DND-41 (cell line): ENCODE data around the gene RPS18.

Experiments
- ATAC-seq: fragments of 200-7000 bp; cut with Tn5 transposase; 3 replicates; pipeline ENCODE4 v1.9.1; 2021; ENCODE audit warnings: low read depth; ENCODE audit not compliant: insufficient read depth
- DNase-seq: peaks from one replicate; pipeline ENCODE4 v3.0.0-alpha.2; 2020
- H2AFZ ChIP-seq: 2 replicates; pipeline ENCODE4 v1.6.0; 2012; ENCODE audit warnings: low read depth, low read length
- H3K27ac ChIP-seq: 2 replicates; pipeline ENCODE4 v1.5.1; 2012; ENCODE audit warnings: low read length, inconsistent platforms
- H3K27me3 ChIP-seq: fragments of 200-600 bp; sonication (generic); 2 replicates; pipeline ENCODE4 v1.6.0; 2012; ENCODE audit warnings: low read length, mild to moderate bottlenecking, inconsistent platforms; ENCODE audit not compliant: insufficient read depth, poor library complexity
- H3K36me3 ChIP-seq: 2 replicates; pipeline ENCODE4 v1.5.1; 2012; ENCODE audit warnings: low read length, inconsistent platforms; ENCODE audit not compliant: insufficient read depth
- H3K4me1 ChIP-seq: 2 replicates; pipeline ENCODE4 v1.5.1; 2012; ENCODE audit warnings: mild to moderate bottlenecking, low read length; ENCODE audit not compliant: insufficient read depth
- H3K4me2 ChIP-seq: 2 replicates; pipeline ENCODE4 v1.6.0; 2012; ENCODE audit warnings: mild to moderate bottlenecking, moderate library complexity, low read length, inconsistent platforms; ENCODE audit not compliant: insufficient read depth
- H3K4me3 ChIP-seq, 2 experiments: fragments of 200-600 bp in 1 of 2; shearing (Covaris generic) in 1 of 2; 2 replicates each; pipeline ENCODE4 v1.5.1; 2012 to 2016; ENCODE audit warnings: inconsistent platforms in 2 of 2, low read length in 2 of 2, mild to moderate bottlenecking in 2 of 2, low read depth in 1 of 2, moderate library complexity in 1 of 2
- H3K79me2 ChIP-seq: 2 replicates; pipeline ENCODE4 v1.6.0; 2012; ENCODE audit warnings: low read length, inconsistent platforms; ENCODE audit not compliant: insufficient read depth
- H3K9ac ChIP-seq: 2 replicates; pipeline ENCODE4 v1.6.0; 2012; ENCODE audit warnings: low read depth, mild to moderate bottlenecking, inconsistent platforms, low read length, moderate library complexity
- H3K9me3 ChIP-seq: 2 replicates; pipeline ENCODE4 v1.5.1; 2012; ENCODE audit warnings: low read length, moderate library complexity, mild to moderate bottlenecking, inconsistent platforms; ENCODE audit not compliant: insufficient read depth, severe bottlenecking
- H4K20me1 ChIP-seq: 2 replicates; pipeline ENCODE4 v1.6.0; 2012; ENCODE audit warnings: low read length; ENCODE audit not compliant: insufficient read depth
- CTCF ChIP-seq: IDR thresholded peaks from 2 replicates; pipeline ENCODE4 v1.5.1; 2012; ENCODE audit warnings: borderline replicate concordance, low read length, moderate library complexity, mild to moderate bottlenecking; ENCODE audit not compliant: poor library complexity, severe bottlenecking; ENCODE audit errors: extremely low read depth
- EZH2 ChIP-seq: IDR thresholded peaks from 3 replicates; pipeline ENCODE4 v1.6.1; 2012; ENCODE audit warnings: borderline replicate concordance, low read depth, mild to moderate bottlenecking, moderate library complexity, low read length, inconsistent platforms; ENCODE audit not compliant: severe bottlenecking

RPS18 gene

DNA sequence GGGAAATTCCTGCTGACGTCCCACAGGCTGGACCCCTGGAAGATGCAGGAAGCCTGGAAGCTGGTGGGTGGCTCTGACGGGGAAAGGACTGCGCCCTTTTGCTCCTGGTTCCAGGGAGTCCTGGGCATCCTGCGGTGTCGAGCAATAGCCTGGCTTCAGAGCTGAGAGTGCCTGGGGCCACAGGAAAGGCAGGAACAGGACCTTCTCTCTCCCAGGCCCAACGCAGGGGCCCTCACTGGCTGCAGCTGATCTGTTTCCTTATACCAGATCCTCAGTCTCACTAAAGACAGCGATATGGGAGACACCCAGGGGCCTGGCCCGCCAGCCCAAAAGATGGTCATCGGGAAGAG lies 6.5 kb downstream of the RPS18 start:
- Histone ChIP-seq H3K4me1 (peaks cover 48% of the 10 kb centered on the region), H3K27me3 (no peaks in the 10 kb centered on the region), H3K27ac (0 out of 2 replicates have a peak overlapping the region, but pooled peaks have one; percentile 22), H3K36me3 (peaks cover 86% of the 10 kb centered on the region), H3K4me2 (peak overlapping the region; percentile 78; the same call in 1 of the 2 replicates), H3K9ac (no peak overlapping the region; the same call in 1 of the 2 replicates), H4K20me1 (peaks cover 39% of the 10 kb centered on the region), H3K79me2 (peaks cover 31% of the 10 kb centered on the region), H3K4me3 (no peak overlapping the region), H2AFZ (no peak overlapping the region), H3K9me3 (no peaks in the 10 kb centered on the region)
- no peak for ATAC-seq
- DNase-seq = no peak
- no peak for TF ChIP-seq CTCF

- peak overlapping the region; percentile 16; the same call in 1 of the 2 replicates for H3K4me2 ChIP-seq
- no peak overlapping the region for H2AFZ ChIP-seq
- TF ChIP-seq EZH2 = no peak
- TF ChIP-seq CTCF = no peak
- H3K9me3 ChIP-seq = no peaks in the 10 kb centered on the region
- H3K79me2 ChIP-seq = peaks cover 27% of the 10 kb centered on the region
- H3K4me3 ChIP-seq = no peak overlapping the region
- H3K9ac ChIP-seq = no peak overlapping the region
- H4K20me1 ChIP-seq = peaks cover 36% of the 10 kb centered on the region
- peaks cover 44% of the 10 kb centered on the region for H3K4me1 ChIP-seq
- H3K27me3 ChIP-seq = no peaks in the 10 kb centered on the region
- DNase-seq = no peak
- peaks cover 86% of the 10 kb centered on the region for H3K36me3 ChIP-seq
- ATAC-seq = no peak
- no peak overlapping the region for H3K27ac ChIP-seq
Measured at GRCh38 chr6:33278810-33279209, 6.9 kb downstream of the RPS18 start.

- H2AFZ ChIP-seq = no peak overlapping the region
- H3K9me3 ChIP-seq = no peaks in the 10 kb centered on the region
- H4K20me1 ChIP-seq = peaks cover 31% of the 10 kb centered on the region
- ATAC-seq = no peak
- TF ChIP-seq CTCF = no peak
- TF ChIP-seq EZH2 = no peak
- H3K9ac ChIP-seq = no peak overlapping the region
- peaks cover 22% of the 10 kb centered on the region for H3K79me2 ChIP-seq
- no peaks in the 10 kb centered on the region for H3K27me3 ChIP-seq
- peaks cover 39% of the 10 kb centered on the region for H3K4me1 ChIP-seq
- H3K4me3 ChIP-seq = no peak overlapping the region
- no peak for DNase-seq
- H3K36me3 ChIP-seq = peaks cover 84% of the 10 kb centered on the region
- peak overlapping the region; percentile 16; the same call in 1 of the 2 replicates for H3K4me2 ChIP-seq
- no peak overlapping the region for H3K27ac ChIP-seq
Measured at GRCh38 chr6:33279257-33279695, 7.4 kb downstream of the RPS18 start.
